ENCODE results near the gene KCNK3. TPM values are rescaled to one million over a fixed set of nuclear protein-coding genes. Genes with fewer than 3 reads are reported as not detected.

Gene KCNK3
- total and polyA plus RNA-seq, 9 donors = 0.76 to 78.2 (median 2.1) TPM

DNA sequence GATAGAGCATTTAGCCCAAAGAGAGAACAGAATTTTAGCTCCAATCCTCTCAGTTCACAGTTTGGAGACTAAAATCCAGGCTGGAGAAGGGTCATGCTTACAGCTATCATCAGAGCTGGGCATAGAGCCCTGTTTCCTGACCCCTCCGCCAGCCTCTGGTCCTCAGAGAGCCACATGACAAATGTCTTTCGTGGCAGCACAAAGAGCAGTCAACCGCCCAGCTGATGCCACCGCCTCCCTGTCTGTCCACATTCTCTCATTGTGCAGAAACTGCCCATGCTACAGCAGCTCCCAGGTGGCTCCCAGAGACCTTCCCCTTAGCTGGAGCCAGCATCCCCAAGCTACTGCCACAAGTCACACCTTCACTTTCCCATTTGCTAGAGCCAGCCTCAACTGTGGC, 7.6 kb downstream of the KCNK3 start:
- H3K27ac ChIP-seq = no peak overlapping the region
- H3K27me3 ChIP-seq = no peaks in the 10 kb centered on the region
- DNase-seq = no peak
- no peak overlapping the region for H3K4me3 ChIP-seq
- H3K9me3 ChIP-seq = no peaks in the 10 kb centered on the region
- H3K4me1 ChIP-seq (ENCODE audit: insufficient read depth) = no peaks in the 10 kb centered on the region
- intact Hi-C loops (cut with DNase I) = no loop called here
- TF ChIP-seq, protein P1, sequence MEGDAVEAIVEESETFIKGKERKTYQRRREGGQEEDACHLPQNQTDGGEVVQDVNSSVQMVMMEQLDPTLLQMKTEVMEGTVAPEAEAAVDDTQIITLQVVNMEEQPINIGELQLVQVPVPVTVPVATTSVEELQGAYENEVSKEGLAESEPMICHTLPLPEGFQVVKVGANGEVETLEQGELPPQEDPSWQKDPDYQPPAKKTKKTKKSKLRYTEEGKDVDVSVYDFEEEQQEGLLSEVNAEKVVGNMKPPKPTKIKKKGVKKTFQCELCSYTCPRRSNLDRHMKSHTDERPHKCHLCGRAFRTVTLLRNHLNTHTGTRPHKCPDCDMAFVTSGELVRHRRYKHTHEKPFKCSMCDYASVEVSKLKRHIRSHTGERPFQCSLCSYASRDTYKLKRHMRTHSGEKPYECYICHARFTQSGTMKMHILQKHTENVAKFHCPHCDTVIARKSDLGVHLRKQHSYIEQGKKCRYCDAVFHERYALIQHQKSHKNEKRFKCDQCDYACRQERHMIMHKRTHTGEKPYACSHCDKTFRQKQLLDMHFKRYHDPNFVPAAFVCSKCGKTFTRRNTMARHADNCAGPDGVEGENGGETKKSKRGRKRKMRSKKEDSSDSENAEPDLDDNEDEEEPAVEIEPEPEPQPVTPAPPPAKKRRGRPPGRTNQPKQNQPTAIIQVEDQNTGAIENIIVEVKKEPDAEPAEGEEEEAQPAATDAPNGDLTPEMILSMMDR (IDR thresholded peaks at IDR 0.05) = no peak
- TF ChIP-seq POLR2A (IDR thresholded peaks at IDR 0.05) (no peak), EP300 (IDR thresholded peaks at IDR 0.05) (no peak)
- 70 to 83% (median 75%) methylated on average over 4 of the region's 4 CpGs for WGBS, 3 donors
- H3K36me3 ChIP-seq = no peaks in the 10 kb centered on the region

DNA sequence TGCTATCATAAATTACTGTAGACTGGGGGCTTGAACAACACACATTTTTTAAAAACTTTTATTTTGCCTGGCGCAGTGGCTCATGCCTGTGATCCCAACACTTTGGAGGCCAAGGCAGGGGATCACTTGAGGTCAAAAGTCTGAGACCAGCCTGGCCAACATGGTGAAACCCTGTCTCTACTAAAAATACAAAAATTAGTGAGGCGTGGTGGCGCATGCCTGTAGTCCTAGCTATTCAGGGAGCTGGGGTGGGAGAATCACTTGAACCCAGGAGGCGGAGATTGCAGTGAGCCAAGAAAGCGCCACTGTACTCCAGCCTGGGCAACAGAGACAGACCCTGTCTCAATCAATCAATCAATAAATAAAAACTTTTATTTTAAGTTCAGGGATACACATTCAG, 9.1 kb downstream of the KCNK3 start:
- Histone ChIP-seq H3K4me1 (ENCODE audit: insufficient read depth) (no peaks in the 10 kb centered on the region), H3K9me3 (no peaks in the 10 kb centered on the region), H3K27ac (no peak overlapping the region), H3K27me3 (no peaks in the 10 kb centered on the region), H3K4me3 (no peak overlapping the region), H3K36me3 (no peaks in the 10 kb centered on the region)
- intact Hi-C loops (cut with DNase I) = no loop called here
- 95 to 98% (median 97%) methylated on average over 5 of the region's 5 CpGs for WGBS, 3 donors
- TF ChIP-seq, protein P1 (IDR thresholded peaks at IDR 0.05) = no peak
- TF ChIP-seq EP300 (IDR thresholded peaks at IDR 0.05) = no peak
- no peak for TF ChIP-seq POLR2A (IDR thresholded peaks at IDR 0.05)
- no peak for DNase-seq

DNA sequence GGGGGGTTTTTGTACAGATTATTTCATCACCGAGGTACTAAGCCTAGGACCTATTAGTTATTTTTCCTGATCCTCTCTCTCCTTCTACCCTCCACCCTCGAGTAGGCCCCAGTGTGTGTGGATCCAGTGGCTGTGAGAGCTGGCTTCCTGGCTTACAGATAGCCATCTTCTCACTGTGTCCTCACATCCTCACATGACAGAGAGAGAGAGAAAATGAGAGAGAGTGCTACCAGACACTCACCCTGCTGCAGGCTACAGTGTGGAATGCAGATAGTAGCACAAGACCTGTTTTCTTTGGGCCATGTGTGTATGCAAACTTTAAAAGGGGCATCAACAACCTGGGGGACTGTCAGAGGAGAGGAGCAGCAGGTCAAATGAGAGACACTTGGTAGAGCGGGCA, 9.5 kb downstream of the KCNK3 start:
- Histone ChIP-seq H3K9me3 (no peaks in the 10 kb centered on the region), H3K4me3 (no peak overlapping the region), H3K36me3 (no peaks in the 10 kb centered on the region), H3K4me1 (ENCODE audit: insufficient read depth) (peaks cover 2% of the 10 kb centered on the region), H3K27ac (no peak overlapping the region), H3K27me3 (no peaks in the 10 kb centered on the region)
- WGBS, 3 donors = 71 to 83% (median 77%) methylated on average over 3 of the region's 3 CpGs
- DNase-seq = no peak
- intact Hi-C loops (cut with DNase I) = no loop called here
- TF ChIP-seq, protein P1 (IDR thresholded peaks at IDR 0.05) = no peak
- TF ChIP-seq EP300 (IDR thresholded peaks at IDR 0.05) (no peak), POLR2A (IDR thresholded peaks at IDR 0.05) (no peak)

- no peak overlapping the region for H3K27ac ChIP-seq
- no peak for TF ChIP-seq EP300 (IDR thresholded peaks at IDR 0.05)
- TF ChIP-seq, protein P1 (IDR thresholded peaks at IDR 0.05) = no peak
- no peak for TF ChIP-seq POLR2A (IDR thresholded peaks at IDR 0.05)
- DNase-seq = peak in 1 of 5 donors; percentile 57
- H3K4me3 ChIP-seq = no peak overlapping the region
- intact Hi-C loops (cut with DNase I) = no loop called here
- peaks cover 6% of the 10 kb centered on the region for H3K4me1 ChIP-seq (ENCODE audit: insufficient read depth)
- 45 to 65% (median 60%) methylated on average over 7 of the region's 7 CpGs for WGBS, 3 donors
- no peaks in the 10 kb centered on the region for H3K36me3 ChIP-seq
- H3K9me3 ChIP-seq = no peaks in the 10 kb centered on the region
- H3K27me3 ChIP-seq = no peaks in the 10 kb centered on the region
Measured at GRCh38 chr2:26704441-26704977, 12.0 kb downstream of the KCNK3 start.

All from ovary (tissue), 9 donors.